Loucy (cell line): ENCODE data around the gene MDM2.

Source experiments
- EZH2phosphoT487 ChIP-seq: fragments of 200-600 bp; IDR thresholded peaks from 2 replicates; pipeline ENCODE4 v1.6.1; 2018; ENCODE audit warnings: antibody characterized with exemption, mild to moderate bottlenecking, moderate library complexity, borderline replicate concordance
- TF ChIP-seq, protein P1 (sequence below): fragments of 200-600 bp; sonication (generic); conservative IDR thresholded peaks from 2 replicates; pipeline ENCODE4 v1.5.1; 2014; ENCODE audit warnings: mild to moderate bottlenecking, antibody characterized with exemption, low read length

DNA sequence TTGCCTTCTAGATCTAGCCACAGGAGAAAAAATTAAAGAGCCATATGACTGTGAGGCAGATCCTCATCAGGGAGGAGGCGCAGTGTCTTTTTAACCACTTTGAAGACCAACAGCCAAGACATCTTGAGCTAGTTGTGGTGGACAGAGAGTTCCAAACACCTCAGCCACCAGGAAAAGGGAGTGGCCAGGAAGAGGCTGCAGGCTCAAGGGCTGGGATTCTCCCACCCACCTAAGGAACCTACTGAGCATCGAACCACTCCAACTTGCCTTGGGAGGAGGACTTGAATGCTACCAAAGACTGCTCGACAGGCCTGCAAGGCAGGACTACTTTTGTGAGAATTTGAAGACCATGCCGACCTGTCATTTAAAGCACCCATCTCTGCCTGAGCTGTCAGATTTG, 14.5 kb upstream of the MDM2 start:
- TF ChIP-seq, protein P1, sequence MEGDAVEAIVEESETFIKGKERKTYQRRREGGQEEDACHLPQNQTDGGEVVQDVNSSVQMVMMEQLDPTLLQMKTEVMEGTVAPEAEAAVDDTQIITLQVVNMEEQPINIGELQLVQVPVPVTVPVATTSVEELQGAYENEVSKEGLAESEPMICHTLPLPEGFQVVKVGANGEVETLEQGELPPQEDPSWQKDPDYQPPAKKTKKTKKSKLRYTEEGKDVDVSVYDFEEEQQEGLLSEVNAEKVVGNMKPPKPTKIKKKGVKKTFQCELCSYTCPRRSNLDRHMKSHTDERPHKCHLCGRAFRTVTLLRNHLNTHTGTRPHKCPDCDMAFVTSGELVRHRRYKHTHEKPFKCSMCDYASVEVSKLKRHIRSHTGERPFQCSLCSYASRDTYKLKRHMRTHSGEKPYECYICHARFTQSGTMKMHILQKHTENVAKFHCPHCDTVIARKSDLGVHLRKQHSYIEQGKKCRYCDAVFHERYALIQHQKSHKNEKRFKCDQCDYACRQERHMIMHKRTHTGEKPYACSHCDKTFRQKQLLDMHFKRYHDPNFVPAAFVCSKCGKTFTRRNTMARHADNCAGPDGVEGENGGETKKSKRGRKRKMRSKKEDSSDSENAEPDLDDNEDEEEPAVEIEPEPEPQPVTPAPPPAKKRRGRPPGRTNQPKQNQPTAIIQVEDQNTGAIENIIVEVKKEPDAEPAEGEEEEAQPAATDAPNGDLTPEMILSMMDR, result no peak
- TF ChIP-seq EZH2phosphoT487, result no peak
